ENCODE measurements around the gene ZMAT1.

ZMAT1 gene

GRCh38 chrX:101956556-101956955, 24.7 kb upstream of the ZMAT1 start:
- TF ChIP-seq CTCF (IDR thresholded peaks at IDR 0.05; ENCODE audit: low read depth, low read length) = no peak
- no peak for TF ChIP-seq MYC (IDR thresholded peaks at IDR 0.05; ENCODE audit: low read depth, low read length)
- TF ChIP-seq POLR2A (IDR thresholded peaks at IDR 0.05; ENCODE audit: extremely low read depth, insufficient read length) = no peak
- TF ChIP-seq MAX (IDR thresholded peaks at IDR 0.05; ENCODE audit: low read depth, low read length) = no peak
- no peak overlapping the region for H3K4me3 ChIP-seq (ENCODE audit: low read depth, low read length)
- DNase-seq (ENCODE audit: low read depth) = no peak

- TF ChIP-seq CTCF (IDR thresholded peaks at IDR 0.05; ENCODE audit: low read depth, low read length) (no peak), POLR2A (IDR thresholded peaks at IDR 0.05; ENCODE audit: extremely low read depth, insufficient read length) (no peak), MAX (IDR thresholded peaks at IDR 0.05; ENCODE audit: low read depth, low read length) (no peak), MYC (IDR thresholded peaks at IDR 0.05; ENCODE audit: low read depth, low read length) (no peak)
These were observed 18.8 kb upstream of the ZMAT1 start for GRCh38 chrX:101950581-101950980.

GRCh38 chrX:101932249-101932570, 383 bp upstream of the ZMAT1 start:
- DNase-seq (ENCODE audit: low read depth) = no peak
- TF ChIP-seq POLR2A (IDR thresholded peaks at IDR 0.05; ENCODE audit: extremely low read depth, insufficient read length) (no peak), CTCF (IDR thresholded peaks at IDR 0.05; ENCODE audit: low read depth, low read length) (no peak), MYC (IDR thresholded peaks at IDR 0.05; ENCODE audit: low read depth, low read length) (no peak), MAX (IDR thresholded peaks at IDR 0.05; ENCODE audit: low read depth, low read length) (no peak)
- H3K4me3 ChIP-seq (ENCODE audit: low read depth, low read length) = no peak overlapping the region

More at GRCh38 chrX:101950581-101950980, 18.8 kb upstream of the ZMAT1 start:
- DNase-seq (ENCODE audit: low read depth) = no peak
- H3K4me3 ChIP-seq (ENCODE audit: low read depth, low read length) = no peak overlapping the region

- DNase-seq (ENCODE audit: low read depth) = no peak
- no peak for TF ChIP-seq POLR2A (IDR thresholded peaks at IDR 0.05; ENCODE audit: extremely low read depth, insufficient read length)
- no peak for TF ChIP-seq MAX (IDR thresholded peaks at IDR 0.05; ENCODE audit: low read depth, low read length)
- no peak for TF ChIP-seq CTCF (IDR thresholded peaks at IDR 0.05; ENCODE audit: low read depth, low read length)
- no peak for TF ChIP-seq MYC (IDR thresholded peaks at IDR 0.05; ENCODE audit: low read depth, low read length)
- no peak overlapping the region for H3K4me3 ChIP-seq (ENCODE audit: low read depth, low read length)
These were observed 715 bp downstream of the ZMAT1 start for GRCh38 chrX:101931136-101931487.

GRCh38 chrX:101925733-101926132, 6.1 kb downstream of the ZMAT1 start:
- no peak for TF ChIP-seq MAX (IDR thresholded peaks at IDR 0.05; ENCODE audit: low read depth, low read length)
- TF ChIP-seq MYC (IDR thresholded peaks at IDR 0.05; ENCODE audit: low read depth, low read length) = no peak
- TF ChIP-seq CTCF (IDR thresholded peaks at IDR 0.05; ENCODE audit: low read depth, low read length) = no peak
- no peak for TF ChIP-seq POLR2A (IDR thresholded peaks at IDR 0.05; ENCODE audit: extremely low read depth, insufficient read length)
- DNase-seq (ENCODE audit: low read depth) = no peak
- H3K4me3 ChIP-seq (ENCODE audit: low read depth, low read length) = no peak overlapping the region

- DNase-seq (ENCODE audit: low read depth) = no peak
- H3K4me3 ChIP-seq (ENCODE audit: low read depth, low read length) = no peak overlapping the region
- TF ChIP-seq CTCF (IDR thresholded peaks at IDR 0.05; ENCODE audit: low read depth, low read length) (no peak), POLR2A (IDR thresholded peaks at IDR 0.05; ENCODE audit: extremely low read depth, insufficient read length) (no peak), MAX (IDR thresholded peaks at IDR 0.05; ENCODE audit: low read depth, low read length) (no peak), MYC (IDR thresholded peaks at IDR 0.05; ENCODE audit: low read depth, low read length) (no peak)
These were observed 13.1 kb downstream of the ZMAT1 start for GRCh38 chrX:101918751-101919150.

Data from NB4 (cell line).